HCT116 (cell line): Measurements from ENCODE around the gene SLC6A13. TPM values are rescaled to one million over a fixed set of nuclear protein-coding genes. Genes with fewer than 3 reads are reported as not detected.

ENCODE experiments used
- ATAC-seq: fragments of 200-7000 bp; cut with Tn5 transposase; 2 replicates; pipeline ENCODE4 v1.9.1; 2020; ENCODE audit warnings: mild to moderate bottlenecking, moderate library complexity
- BruUV-seq: library from RNA; stranded (reverse); fragments of 400-500 nt; replicated peaks from 2 replicates; lab custom pipeline; 2021; lab: Mats Ljungman, UMichigan
- CTCF ChIA-PET: fragments of 300-600 bp; sonication (Branson Sonifier 250); formaldehyde crosslinking; loops from one replicate; lab custom pipeline; 2021; ENCODE audit warnings: antibody characterized with exemption; lab: Charles Lee
- POLR2A ChIA-PET: fragments of 300-600, 350-600 bp; sonication (Branson Sonifier 250); formaldehyde crosslinking; loops from one replicate; lab custom pipeline; 2021; ENCODE audit warnings: antibody characterized with exemption; lab: Charles Lee
- RAD21 ChIA-PET, 2 experiments: fragments of 300-600 bp; sonication (Branson Sonifier 250); formaldehyde crosslinking; loops; one replicate each; lab custom pipeline; 2023; ENCODE audit warnings: low total read pairs in 2 of 2; ENCODE audit not compliant: uncharacterized antibody in 2 of 2, unreplicated experiment in 2 of 2, low non-redundant PET in 1 of 2; lab: Charles Lee
- DNase-seq: peaks from one replicate; pipeline ENCODE4 v3.0.0-alpha.2; 2010; ENCODE audit warnings: low read depth, low spot score
- H2AFZ ChIP-seq: fragments of 200-600 bp; shearing (Covaris generic), sonication (generic); 2 replicates; pipeline ENCODE4 v1.6.1; 2017; ENCODE audit warnings: low read depth, mixed run types, mixed read lengths, antibody characterized with exemption, low read length; ENCODE audit not compliant: poor library complexity, severe bottlenecking
- H3K27ac ChIP-seq: 2 replicates; pipeline ENCODE4 v1.5.1; 2012; ENCODE audit warnings: low read depth, low read length
- H3K27me3 ChIP-seq: fragments of 200-600 bp; sonication (generic); 2 replicates; pipeline ENCODE4 v1.6.1; 2016; ENCODE audit warnings: mixed run types, low read length, mixed read lengths; ENCODE audit not compliant: insufficient read depth
- H3K36me3 ChIP-seq, 2 experiments: fragments of 200-500 bp in 1 of 2; fragments of 200-600 bp in 1 of 2; sonication (Bioruptor generic) in 1 of 2; sonication (generic) in 1 of 2; 2 replicates each; pipeline versions ENCODE4 v1.5.1 to v1.6.1; 2014 to 2016; ENCODE audit warnings: low read length in 2 of 2, inconsistent platforms in 1 of 2, mixed read lengths in 1 of 2, mixed run types in 1 of 2; ENCODE audit not compliant: insufficient read depth in 2 of 2, control insufficient read depth in 1 of 2
- H3K4me1 ChIP-seq, 2 experiments: fragments of 200-600 bp in 1 of 2; sonication (generic) in 1 of 2; 2 replicates each; pipeline versions ENCODE4 v1.5.1 to v1.6.1; 2012 to 2017; ENCODE audit warnings: low read length in 2 of 2, inconsistent platforms in 1 of 2, mild to moderate bottlenecking in 1 of 2, mixed read lengths in 1 of 2, mixed run types in 1 of 2, moderate library complexity in 1 of 2; ENCODE audit not compliant: insufficient read depth in 2 of 2, control insufficient read depth in 1 of 2
- H3K4me2 ChIP-seq: fragments of 200-600 bp; sonication (generic); 2 replicates; pipeline ENCODE4 v1.6.1; 2017; ENCODE audit warnings: mixed run types, low read length, mixed read lengths
- H3K4me3 ChIP-seq, 2 experiments: fragments of 200-600 bp in 1 of 2; sonication (generic) in 1 of 2; replicated peaks in 1 of 2; 2 replicates each; pipeline ENCODE4 v1.5.1; 2011 to 2016; ENCODE audit warnings: low read length in 2 of 2, control low read depth in 1 of 2, low read depth in 1 of 2, mild to moderate bottlenecking in 1 of 2, mixed read lengths in 1 of 2, mixed run types in 1 of 2
- H3K79me2 ChIP-seq: fragments of 200-600 bp; sonication (generic); 2 replicates; pipeline ENCODE4 v1.6.1; 2017; ENCODE audit warnings: mild to moderate bottlenecking, mixed run types, low read length, moderate library complexity, mixed read lengths; ENCODE audit not compliant: insufficient read depth
- H3K9ac ChIP-seq: fragments of 200-600 bp; sonication (generic); 2 replicates; pipeline ENCODE4 v1.6.1; 2016; ENCODE audit warnings: low read length, mixed read lengths
- H3K9me2 ChIP-seq: fragments of 200-600 bp; sonication (generic), shearing (Covaris generic); 2 replicates; pipeline ENCODE4 v1.6.1; 2017; ENCODE audit warnings: mixed run types, mild to moderate bottlenecking, moderate library complexity; ENCODE audit not compliant: insufficient read depth
- H3K9me3 ChIP-seq, 2 experiments: fragments of 200-500 bp in 1 of 2; fragments of 200-600 bp in 1 of 2; sonication (Bioruptor generic) in 1 of 2; sonication (generic) in 1 of 2; 2 replicates each; pipeline ENCODE4 v1.6.1; 2014 to 2017; ENCODE audit warnings: low read length in 2 of 2, mixed read lengths in 2 of 2, inconsistent platforms in 1 of 2, low read depth in 1 of 2, mild to moderate bottlenecking in 1 of 2, mixed run types in 1 of 2, moderate library complexity in 1 of 2; ENCODE audit not compliant: control insufficient read depth in 1 of 2, insufficient read depth in 1 of 2
- H4K20me1 ChIP-seq: fragments of 200-600 bp; sonication (generic), shearing (Covaris generic); 2 replicates; pipeline ENCODE4 v1.6.1; 2017; ENCODE audit warnings: mixed run types, mild to moderate bottlenecking, moderate library complexity; ENCODE audit not compliant: insufficient read depth
- ELF1 ChIP-seq: IDR thresholded peaks from 2 replicates; pipeline ENCODE4 v1.6.1; 2012; ENCODE audit warnings: low read depth, borderline replicate concordance
- EZH2phosphoT487 ChIP-seq: fragments of 200-600 bp; IDR thresholded peaks from 2 replicates; pipeline ENCODE4 v1.6.1; 2018; ENCODE audit warnings: antibody characterized with exemption, borderline replicate concordance
- JUND ChIP-seq: IDR thresholded peaks from 2 replicates; pipeline ENCODE4 v1.6.1; 2012
- SIN3A ChIP-seq: IDR thresholded peaks from 2 replicates; pipeline ENCODE4 v1.6.1; 2012; ENCODE audit warnings: low read depth
- ZFX ChIP-seq: fragments of 450-650 bp; IDR thresholded peaks from 2 replicates; pipeline ENCODE4 v1.6.1; 2017
- intact Hi-C: fragments of 100-400 bp; cut with micrococcal nuclease; formaldehyde crosslinking; loops from 2 replicates; pipeline ENCODE4 v1.10.0; 2022
- total RNA-seq: library from RNA; stranded (reverse); gene quantifications from one replicate; pipeline ENCODE4 v1.2.1, GENCODE V29; 2021; ENCODE audit not compliant: unreplicated experiment

The SLC6A13 gene
- total RNA-seq, 1 experiment from 2014 or later: 0.39 TPM

DNA sequence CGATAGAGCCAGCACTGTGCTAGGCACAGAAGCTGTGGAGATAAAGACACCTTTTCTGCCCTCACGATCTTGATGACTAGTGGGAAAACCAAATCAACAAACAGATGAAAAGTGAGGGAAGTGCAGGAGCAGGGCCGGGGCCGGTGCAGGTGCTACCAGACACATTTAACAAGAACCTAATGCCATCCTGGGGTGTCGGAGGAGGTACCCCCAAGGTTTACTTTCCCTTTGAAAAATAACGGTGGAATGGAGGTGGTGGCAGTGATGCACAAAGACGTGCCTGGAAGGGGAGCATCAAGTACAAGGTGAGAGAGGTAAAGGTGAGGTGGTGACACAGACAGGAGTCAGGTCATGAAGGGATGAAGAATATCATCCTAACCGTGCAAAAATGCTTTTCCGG lies 22.1 kb downstream of the SLC6A13 start:
- Histone ChIP-seq H3K27me3 (no peaks in the 10 kb centered on the region), H3K4me2 (no peak overlapping the region), H3K27ac (no peak overlapping the region), H4K20me1 (no peaks in the 10 kb centered on the region), H3K9ac (no peak overlapping the region), H2AFZ (no peak overlapping the region), H3K79me2 (no peaks in the 10 kb centered on the region), H3K9me3 (peaks cover 6 to 7% of the 10 kb centered on the region in 2 experiments; a peak in 2 of 4 replicates), H3K4me1 (no peaks in the 10 kb centered on the region), H3K36me3 (no peaks in the 10 kb centered on the region), H3K9me2 (no peaks in the 10 kb centered on the region), H3K4me3 (no peak overlapping the region)
- ChIA-PET RAD21 (no interaction called here), CTCF (no interaction called here), POLR2A (no interaction called here)
- BruUV-seq: no TSS peak
- intact Hi-C loops: no loop called here
- no peak for TF ChIP-seq EZH2phosphoT487
- TF ChIP-seq JUND: no peak
- no peak for TF ChIP-seq ZFX
- TF ChIP-seq SIN3A: no peak
- ATAC-seq: no peak
- no peak for DNase-seq

- no peaks in the 10 kb centered on the region for H3K9me2 ChIP-seq
- H4K20me1 ChIP-seq: no peaks in the 10 kb centered on the region
- POLR2A ChIA-PET: no interaction called here
- no peaks in the 10 kb centered on the region for H3K79me2 ChIP-seq
- H3K27ac ChIP-seq: no peak overlapping the region
- DNase-seq (no peak), ATAC-seq (no peak)
- RAD21 ChIA-PET: no interaction called here
- H3K9me3 ChIP-seq: peaks cover 6 to 7% of the 10 kb centered on the region in 2 experiments; a peak in 2 of 4 replicates
- no peak overlapping the region for H3K9ac ChIP-seq
- H3K27me3 ChIP-seq: no peaks in the 10 kb centered on the region
- CTCF ChIA-PET: no interaction called here
- H3K4me1 ChIP-seq: no peaks in the 10 kb centered on the region
- no peak for TF ChIP-seq ELF1
- H3K36me3 ChIP-seq: no peaks in the 10 kb centered on the region
- no peak overlapping the region for H2AFZ ChIP-seq
- intact Hi-C loops: no loop called here
- H3K4me2 ChIP-seq: no peak overlapping the region
- H3K4me3 ChIP-seq: no peak overlapping the region
- no TSS peak for BruUV-seq
Measured at GRCh38 chr12:238736-239398, 23.8 kb downstream of the SLC6A13 start.
